DMS53 treated with DMSO at 0.1 percent for 48 hours (cell line): Measurements from ENCODE around the gene RAPGEF4.
"Not testable (repeated sequence)": the region's sequence is repeated elsewhere in the genome, so short reads cannot be mapped to it uniquely, and the experiment has no call there.

Experiments used
- DNase-seq: peaks from one replicate; lab custom pipeline; 2025; ENCODE audit not compliant: unreplicated experiment; lab: John Stamatoyannopoulos, UW

RAPGEF4 gene

GRCh38 chr2:173087793-173088496, 352.3 kb downstream of the RAPGEF4 start:
- peak; percentile 55 for DNase-seq

GRCh38 chr2:173090276-173090877, 354.7 kb downstream of the RAPGEF4 start:
- DNase-seq = no peak

- no peak for DNase-seq
These were observed 355.5 kb downstream of the RAPGEF4 start for GRCh38 chr2:173090973-173091660.

GRCh38 chr2:173091910-173092309, 356.3 kb downstream of the RAPGEF4 start:
- DNase-seq = no peak

GRCh38 chr2:173092844-173093402, 357.3 kb downstream of the RAPGEF4 start:
- DNase-seq = no peak

GRCh38 chr2:173093617-173094016, 358.0 kb downstream of the RAPGEF4 start:
- not testable (repeated sequence) for DNase-seq

GRCh38 chr2:173094731-173095130, 359.1 kb downstream of the RAPGEF4 start:
- DNase-seq = no peak

GRCh38 chr2:173095356-173095755, 359.7 kb downstream of the RAPGEF4 start:
- DNase-seq = no peak

GRCh38 chr2:173099271-173099670, 363.6 kb downstream of the RAPGEF4 start:
- DNase-seq = no peak

GRCh38 chr2:173099804-173100203, 364.2 kb downstream of the RAPGEF4 start:
- no peak for DNase-seq

GRCh38 chr2:173101687-173102086, 366.0 kb downstream of the RAPGEF4 start:
- no peak for DNase-seq
